Measurements from ENCODE around the gene HS3ST3B1. TPM values are rescaled to one million over a fixed set of nuclear protein-coding genes. Genes with fewer than 3 reads are reported as not detected.

HS3ST3B1 gene
- total RNA-seq, 1 experiment from 2014 or later = 2.4 TPM

DNA sequence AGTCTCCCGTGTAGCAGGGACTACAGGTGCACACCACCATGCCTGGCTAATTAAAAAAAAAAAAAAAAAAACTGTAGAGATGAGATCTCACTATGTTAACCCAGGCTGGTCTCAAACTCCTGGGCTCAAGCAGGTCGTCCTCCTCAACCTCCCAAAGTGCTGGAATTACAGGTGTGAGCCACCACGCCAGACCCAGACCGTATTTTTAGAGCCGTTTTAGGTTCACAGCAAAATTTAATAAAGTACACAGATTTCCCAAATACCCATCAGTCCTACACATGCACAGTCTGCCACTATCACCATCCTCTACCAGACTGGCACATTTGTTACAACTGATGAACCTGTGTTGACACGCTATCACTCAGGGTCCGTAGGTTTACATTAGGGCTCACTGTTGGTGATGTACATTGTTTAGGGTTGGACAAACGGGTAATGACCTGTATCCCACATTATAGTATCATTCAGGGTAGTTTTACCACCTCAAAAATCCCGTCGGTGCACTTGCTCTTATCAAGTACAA is 10.4 kb downstream of the HS3ST3B1 start:
- DNase-seq (ENCODE audit: low read depth, low spot score) (no peak), ATAC-seq (no peak)
- no peaks in the 10 kb centered on the region for H3K9me3 ChIP-seq (ENCODE audit: control insufficient read depth in 1 of 2, insufficient read depth in 1 of 2, low read depth in 1 of 2, low read length in 2 of 2)
- H3K4me2 ChIP-seq (ENCODE audit: low read length) = no peak overlapping the region
- no peaks in the 10 kb centered on the region for H3K36me3 ChIP-seq (ENCODE audit: control insufficient read depth in 1 of 2, insufficient read depth in 2 of 2, low read length in 2 of 2)
- TF ChIP-seq, protein P1, sequence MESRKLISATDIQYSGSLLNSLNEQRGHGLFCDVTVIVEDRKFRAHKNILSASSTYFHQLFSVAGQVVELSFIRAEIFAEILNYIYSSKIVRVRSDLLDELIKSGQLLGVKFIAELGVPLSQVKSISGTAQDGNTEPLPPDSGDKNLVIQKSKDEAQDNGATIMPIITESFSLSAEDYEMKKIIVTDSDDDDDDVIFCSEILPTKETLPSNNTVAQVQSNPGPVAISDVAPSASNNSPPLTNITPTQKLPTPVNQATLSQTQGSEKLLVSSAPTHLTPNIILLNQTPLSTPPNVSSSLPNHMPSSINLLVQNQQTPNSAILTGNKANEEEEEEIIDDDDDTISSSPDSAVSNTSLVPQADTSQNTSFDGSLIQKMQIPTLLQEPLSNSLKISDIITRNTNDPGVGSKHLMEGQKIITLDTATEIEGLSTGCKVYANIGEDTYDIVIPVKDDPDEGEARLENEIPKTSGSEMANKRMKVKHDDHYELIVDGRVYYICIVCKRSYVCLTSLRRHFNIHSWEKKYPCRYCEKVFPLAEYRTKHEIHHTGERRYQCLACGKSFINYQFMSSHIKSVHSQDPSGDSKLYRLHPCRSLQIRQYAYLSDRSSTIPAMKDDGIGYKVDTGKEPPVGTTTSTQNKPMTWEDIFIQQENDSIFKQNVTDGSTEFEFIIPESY (IDR thresholded peaks at IDR 0.05; ENCODE audit: extremely low read depth, insufficient replicate concordance, low read length) = no peak
- TF ChIP-seq SP1 (IDR thresholded peaks at IDR 0.05; ENCODE audit: low read depth) (no peak), POLR2A (IDR thresholded peaks at IDR 0.05; ENCODE audit: borderline replicate concordance, extremely low read depth, insufficient read depth, insufficient read length) (no peak), ZFX (IDR thresholded peaks at IDR 0.05) (no peak), YY1 (IDR thresholded peaks at IDR 0.05; ENCODE audit: extremely low read depth, insufficient replicate concordance, low read depth, low read length) (no peak), EGR1 (IDR thresholded peaks at IDR 0.05; ENCODE audit: low read depth) (no peak)
- TF ChIP-seq, protein P2, sequence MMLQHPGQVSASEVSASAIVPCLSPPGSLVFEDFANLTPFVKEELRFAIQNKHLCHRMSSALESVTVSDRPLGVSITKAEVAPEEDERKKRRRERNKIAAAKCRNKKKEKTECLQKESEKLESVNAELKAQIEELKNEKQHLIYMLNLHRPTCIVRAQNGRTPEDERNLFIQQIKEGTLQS (IDR thresholded peaks at IDR 0.05) = no peak
- no peaks in the 10 kb centered on the region for H3K27me3 ChIP-seq (ENCODE audit: insufficient read depth, low read length)
- no peak overlapping the region for H3K4me3 ChIP-seq (replicated peaks in 1 of 2; ENCODE audit: low read depth in 1 of 2, low read length in 2 of 2)
- H4K20me1 ChIP-seq (ENCODE audit: insufficient read depth) = no peaks in the 10 kb centered on the region
- H2AFZ ChIP-seq (ENCODE audit: low read depth, low read length, poor library complexity, severe bottlenecking) = no peak overlapping the region
- ChIA-PET RAD21 (ENCODE audit: low non-redundant PET in 1 of 2, low total read pairs in 2 of 2, uncharacterized antibody in 2 of 2, unreplicated experiment in 2 of 2) (no interaction called here), POLR2A (no interaction called here), CTCF (no interaction called here)
- H3K27ac ChIP-seq (ENCODE audit: low read depth, low read length) = no peak overlapping the region
- no peaks in the 10 kb centered on the region for H3K79me2 ChIP-seq (ENCODE audit: insufficient read depth, low read length)
- intact Hi-C loops (cut with micrococcal nuclease) = no loop called here
- BruUV-seq (replicated peaks) = no TSS peak
- no peak overlapping the region for H3K9ac ChIP-seq (ENCODE audit: low read length)
- H3K4me1 ChIP-seq (ENCODE audit: control insufficient read depth in 1 of 2, insufficient read depth in 2 of 2, low read length in 2 of 2) = no peaks in the 10 kb centered on the region
- H3K9me2 ChIP-seq (ENCODE audit: insufficient read depth) = no peaks in the 10 kb centered on the region

DNA sequence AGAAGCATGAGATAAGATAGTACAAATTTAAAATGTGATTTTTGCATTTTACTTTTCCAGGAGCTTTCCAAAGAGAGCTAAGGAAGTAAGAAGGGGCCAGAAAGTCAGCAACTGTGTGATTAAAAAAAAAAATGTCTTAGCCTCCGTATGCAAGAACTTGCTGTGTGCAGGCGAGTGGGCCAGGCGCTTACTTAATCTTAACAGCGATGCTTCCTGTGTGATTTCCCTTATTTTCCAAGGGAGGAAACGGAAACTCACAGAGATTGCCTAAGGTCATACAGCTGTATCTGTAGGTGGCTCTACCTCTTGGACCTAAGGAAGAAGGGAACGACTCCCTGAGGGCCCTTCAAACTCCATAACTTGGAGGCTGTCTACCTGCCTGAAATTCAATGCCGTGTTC is 11.1 kb downstream of the HS3ST3B1 start:
- intact Hi-C loops (cut with micrococcal nuclease) = no loop called here
- ChIA-PET CTCF (no interaction called here), POLR2A (no interaction called here), RAD21 (ENCODE audit: low non-redundant PET in 1 of 2, low total read pairs in 2 of 2, uncharacterized antibody in 2 of 2, unreplicated experiment in 2 of 2) (no interaction called here)
- H3K4me2 ChIP-seq (ENCODE audit: low read length) = no peak overlapping the region
- no peak overlapping the region for H3K4me3 ChIP-seq (replicated peaks in 1 of 2; ENCODE audit: low read depth in 1 of 2, low read length in 2 of 2)
- no peaks in the 10 kb centered on the region for H3K4me1 ChIP-seq (ENCODE audit: control insufficient read depth in 1 of 2, insufficient read depth in 2 of 2, low read length in 2 of 2)
- H3K27ac ChIP-seq (ENCODE audit: low read depth, low read length) = no peak overlapping the region
- no peak overlapping the region for H3K9ac ChIP-seq (ENCODE audit: low read length)
- no TSS peak for BruUV-seq (replicated peaks)
- no peak for DNase-seq (ENCODE audit: low read depth, low spot score)
- no peaks in the 10 kb centered on the region for H3K27me3 ChIP-seq (ENCODE audit: insufficient read depth, low read length)
- no peaks in the 10 kb centered on the region for H3K9me2 ChIP-seq (ENCODE audit: insufficient read depth)
- no peaks in the 10 kb centered on the region for H4K20me1 ChIP-seq (ENCODE audit: insufficient read depth)
- H2AFZ ChIP-seq (ENCODE audit: low read depth, low read length, poor library complexity, severe bottlenecking) = no peak overlapping the region
- no peaks in the 10 kb centered on the region for H3K79me2 ChIP-seq (ENCODE audit: insufficient read depth, low read length)
- no peak for ATAC-seq
- no peaks in the 10 kb centered on the region for H3K9me3 ChIP-seq (ENCODE audit: control insufficient read depth in 1 of 2, insufficient read depth in 1 of 2, low read depth in 1 of 2, low read length in 2 of 2)
- no peaks in the 10 kb centered on the region for H3K36me3 ChIP-seq (ENCODE audit: control insufficient read depth in 1 of 2, insufficient read depth in 2 of 2, low read length in 2 of 2)
- TF ChIP-seq CBX3 (IDR thresholded peaks at IDR 0.05; ENCODE audit: low read depth) (no peak), SP1 (IDR thresholded peaks at IDR 0.05; ENCODE audit: low read depth) (no peak)
- TF ChIP-seq, protein P3, sequence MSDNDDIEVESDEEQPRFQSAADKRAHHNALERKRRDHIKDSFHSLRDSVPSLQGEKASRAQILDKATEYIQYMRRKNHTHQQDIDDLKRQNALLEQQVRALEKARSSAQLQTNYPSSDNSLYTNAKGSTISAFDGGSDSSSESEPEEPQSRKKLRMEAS (IDR thresholded peaks at IDR 0.05) = no peak
- TF ChIP-seq, protein P4, sequence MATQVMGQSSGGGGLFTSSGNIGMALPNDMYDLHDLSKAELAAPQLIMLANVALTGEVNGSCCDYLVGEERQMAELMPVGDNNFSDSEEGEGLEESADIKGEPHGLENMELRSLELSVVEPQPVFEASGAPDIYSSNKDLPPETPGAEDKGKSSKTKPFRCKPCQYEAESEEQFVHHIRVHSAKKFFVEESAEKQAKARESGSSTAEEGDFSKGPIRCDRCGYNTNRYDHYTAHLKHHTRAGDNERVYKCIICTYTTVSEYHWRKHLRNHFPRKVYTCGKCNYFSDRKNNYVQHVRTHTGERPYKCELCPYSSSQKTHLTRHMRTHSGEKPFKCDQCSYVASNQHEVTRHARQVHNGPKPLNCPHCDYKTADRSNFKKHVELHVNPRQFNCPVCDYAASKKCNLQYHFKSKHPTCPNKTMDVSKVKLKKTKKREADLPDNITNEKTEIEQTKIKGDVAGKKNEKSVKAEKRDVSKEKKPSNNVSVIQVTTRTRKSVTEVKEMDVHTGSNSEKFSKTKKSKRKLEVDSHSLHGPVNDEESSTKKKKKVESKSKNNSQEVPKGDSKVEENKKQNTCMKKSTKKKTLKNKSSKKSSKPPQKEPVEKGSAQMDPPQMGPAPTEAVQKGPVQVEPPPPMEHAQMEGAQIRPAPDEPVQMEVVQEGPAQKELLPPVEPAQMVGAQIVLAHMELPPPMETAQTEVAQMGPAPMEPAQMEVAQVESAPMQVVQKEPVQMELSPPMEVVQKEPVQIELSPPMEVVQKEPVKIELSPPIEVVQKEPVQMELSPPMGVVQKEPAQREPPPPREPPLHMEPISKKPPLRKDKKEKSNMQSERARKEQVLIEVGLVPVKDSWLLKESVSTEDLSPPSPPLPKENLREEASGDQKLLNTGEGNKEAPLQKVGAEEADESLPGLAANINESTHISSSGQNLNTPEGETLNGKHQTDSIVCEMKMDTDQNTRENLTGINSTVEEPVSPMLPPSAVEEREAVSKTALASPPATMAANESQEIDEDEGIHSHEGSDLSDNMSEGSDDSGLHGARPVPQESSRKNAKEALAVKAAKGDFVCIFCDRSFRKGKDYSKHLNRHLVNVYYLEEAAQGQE (IDR thresholded peaks at IDR 0.05; ENCODE audit: low read depth) = no peak
